Osteoblast (primary cell): Measurements from ENCODE around the gene FGF3. TPM values are rescaled to one million over a fixed set of nuclear protein-coding genes. Genes with fewer than 3 reads are reported as not detected.
A peak's percentile ranks its signal among the peaks of the same experiment; 100 is the strongest.

Experiments
- DNase-seq: peaks from one replicate; pipeline ENCODE4 v3.0.0; 2011; ENCODE audit warnings: low spot score, mixed read lengths; ENCODE audit not compliant: insufficient read length; ENCODE audit errors: missing footprints
- H2AFZ ChIP-seq: 2 replicates; pipeline ENCODE4 v1.6.0; 2011; ENCODE audit warnings: mild to moderate bottlenecking, low read length
- H3K27ac ChIP-seq: 2 replicates; pipeline ENCODE4 v1.5.1; 2011; ENCODE audit warnings: mild to moderate bottlenecking, low read depth, low read length, moderate library complexity
- H3K27me3 ChIP-seq: 2 replicates; pipeline ENCODE4 v1.6.0; 2012; ENCODE audit warnings: mild to moderate bottlenecking, control low read depth, inconsistent platforms, low read length, moderate library complexity; ENCODE audit not compliant: insufficient read depth
- H3K36me3 ChIP-seq: 2 replicates; pipeline ENCODE4 v1.5.1; 2011; ENCODE audit warnings: mild to moderate bottlenecking, low read length, control low read depth, moderate library complexity; ENCODE audit not compliant: insufficient read depth
- H3K4me1 ChIP-seq: 2 replicates; pipeline ENCODE4 v1.5.1; 2011; ENCODE audit warnings: mild to moderate bottlenecking, low read length, control low read depth, moderate library complexity; ENCODE audit not compliant: insufficient read depth
- H3K4me2 ChIP-seq: 2 replicates; pipeline ENCODE4 v1.6.0; 2011; ENCODE audit warnings: mild to moderate bottlenecking, low read length; ENCODE audit not compliant: insufficient read depth
- H3K4me3 ChIP-seq: fragments of 200-600 bp; sonication (generic); 3 replicates; pipeline ENCODE4 v1.5.1; 2012; ENCODE audit warnings: mild to moderate bottlenecking, low read length, inconsistent platforms; ENCODE audit not compliant: insufficient read depth
- H3K79me2 ChIP-seq: 2 replicates; pipeline ENCODE4 v1.6.0; 2012; ENCODE audit warnings: mild to moderate bottlenecking, low read length, control low read depth, inconsistent platforms; ENCODE audit not compliant: insufficient read depth
- H3K9me3 ChIP-seq: 2 replicates; pipeline ENCODE4 v1.5.1; 2011; ENCODE audit warnings: low read depth, low read length, control low read depth
- H4K20me1 ChIP-seq: 2 replicates; pipeline ENCODE4 v1.6.0; 2012; ENCODE audit warnings: mild to moderate bottlenecking, low read length, control low read depth; ENCODE audit not compliant: insufficient read depth
- total RNA-seq: library from RNA; depleted of rRNA; stranded (reverse); fragments of >200 nt; gene quantifications from 2 replicates; pipeline ENCODE4 v1.2.3, GENCODE V29; 2012
- TF ChIP-seq, protein P1 (sequence below): IDR thresholded peaks from 2 replicates; pipeline ENCODE4 v1.5.1; 2011; ENCODE audit warnings: mild to moderate bottlenecking, low read depth, low read length, moderate library complexity; ENCODE audit errors: extremely low read depth

The FGF3 gene
- total RNA-seq, 1 donor, result not detected

DNA sequence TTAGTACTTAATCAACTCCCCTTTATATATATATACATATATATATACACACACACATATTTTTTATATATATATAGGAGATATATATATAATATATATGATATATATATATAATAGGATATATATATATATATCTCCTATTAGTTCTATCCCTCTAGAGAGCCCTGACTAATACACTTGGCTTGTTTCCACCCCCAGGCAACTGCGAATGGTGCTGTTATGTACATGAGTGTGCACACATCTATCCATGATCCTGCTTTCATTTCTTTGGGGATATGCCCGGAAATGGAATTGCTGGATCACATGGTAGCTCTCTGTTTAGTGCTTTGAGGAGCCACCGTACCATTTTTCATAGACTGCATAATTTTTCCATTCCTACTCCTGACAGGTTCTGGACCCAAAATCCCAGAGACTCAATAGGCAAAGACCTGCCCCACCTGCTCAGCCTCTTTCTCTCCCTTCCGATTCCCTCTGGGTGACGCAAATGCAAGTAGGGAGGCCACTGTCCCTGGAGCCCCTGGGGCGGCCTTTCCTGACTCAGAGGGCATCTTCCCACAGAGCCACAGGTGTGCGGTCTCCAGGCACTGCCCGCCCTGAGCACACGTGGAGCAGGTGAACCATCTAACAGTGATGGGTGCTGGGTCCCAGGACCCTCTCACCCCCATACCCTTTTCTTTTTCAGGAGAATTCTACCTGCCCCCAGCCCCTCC, 12.0 kb downstream of the FGF3 start:
- no peaks in the 10 kb centered on the region for H3K36me3 ChIP-seq
- no peak overlapping the region for H3K4me2 ChIP-seq
- peak; percentile 58 for DNase-seq
- no peak overlapping the region for H3K27ac ChIP-seq
- TF ChIP-seq, protein P1, sequence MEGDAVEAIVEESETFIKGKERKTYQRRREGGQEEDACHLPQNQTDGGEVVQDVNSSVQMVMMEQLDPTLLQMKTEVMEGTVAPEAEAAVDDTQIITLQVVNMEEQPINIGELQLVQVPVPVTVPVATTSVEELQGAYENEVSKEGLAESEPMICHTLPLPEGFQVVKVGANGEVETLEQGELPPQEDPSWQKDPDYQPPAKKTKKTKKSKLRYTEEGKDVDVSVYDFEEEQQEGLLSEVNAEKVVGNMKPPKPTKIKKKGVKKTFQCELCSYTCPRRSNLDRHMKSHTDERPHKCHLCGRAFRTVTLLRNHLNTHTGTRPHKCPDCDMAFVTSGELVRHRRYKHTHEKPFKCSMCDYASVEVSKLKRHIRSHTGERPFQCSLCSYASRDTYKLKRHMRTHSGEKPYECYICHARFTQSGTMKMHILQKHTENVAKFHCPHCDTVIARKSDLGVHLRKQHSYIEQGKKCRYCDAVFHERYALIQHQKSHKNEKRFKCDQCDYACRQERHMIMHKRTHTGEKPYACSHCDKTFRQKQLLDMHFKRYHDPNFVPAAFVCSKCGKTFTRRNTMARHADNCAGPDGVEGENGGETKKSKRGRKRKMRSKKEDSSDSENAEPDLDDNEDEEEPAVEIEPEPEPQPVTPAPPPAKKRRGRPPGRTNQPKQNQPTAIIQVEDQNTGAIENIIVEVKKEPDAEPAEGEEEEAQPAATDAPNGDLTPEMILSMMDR, result no peak
- H3K79me2 ChIP-seq, result no peaks in the 10 kb centered on the region
- no peaks in the 10 kb centered on the region for H3K9me3 ChIP-seq
- H2AFZ ChIP-seq, result no peak overlapping the region
- H3K4me1 ChIP-seq, result no peaks in the 10 kb centered on the region
- peaks cover 20% of the 10 kb centered on the region for H3K27me3 ChIP-seq
- H3K4me3 ChIP-seq, result no peak overlapping the region
- H4K20me1 ChIP-seq, result no peaks in the 10 kb centered on the region

DNA sequence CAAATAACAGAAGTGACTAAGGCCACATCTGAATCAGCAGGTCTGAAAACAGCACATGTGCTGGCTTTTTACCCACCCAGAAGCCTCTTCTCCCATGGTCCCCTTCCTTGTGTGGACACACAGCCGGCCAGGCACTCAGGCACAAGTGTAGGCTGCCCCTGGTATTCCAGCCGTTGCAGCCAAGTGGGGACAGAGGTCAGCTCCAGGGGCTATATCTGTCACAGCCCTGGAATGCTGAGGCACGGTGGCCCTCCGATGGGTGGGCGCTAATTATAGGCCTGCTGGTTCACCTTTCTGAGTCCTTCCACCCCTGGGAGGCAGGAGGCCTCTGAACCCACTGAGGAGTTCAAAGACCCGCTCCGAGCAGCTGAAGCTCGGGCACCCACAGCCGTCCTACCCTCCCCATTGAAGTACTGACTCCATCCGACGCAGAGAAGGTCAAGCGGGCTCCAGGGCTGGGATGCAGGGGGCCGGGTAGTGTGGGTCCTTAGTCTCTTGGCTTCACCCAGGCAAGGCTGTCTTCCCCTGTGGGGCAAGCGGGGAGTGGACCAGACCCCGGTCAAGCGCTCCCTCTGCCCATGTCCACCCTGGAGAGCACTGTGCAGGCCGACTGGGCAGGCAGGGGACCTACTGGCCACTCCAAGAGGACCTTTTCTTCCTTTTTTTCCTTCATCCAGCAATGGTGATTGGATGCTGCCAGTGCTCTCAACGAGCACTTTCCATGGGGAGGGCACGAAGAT, 14.3 kb downstream of the FGF3 start:
- H3K27me3 ChIP-seq, result peaks cover 18% of the 10 kb centered on the region
- no peaks in the 10 kb centered on the region for H3K36me3 ChIP-seq
- TF ChIP-seq, protein P1, result no peak
- no peaks in the 10 kb centered on the region for H4K20me1 ChIP-seq
- H3K27ac ChIP-seq, result no peak overlapping the region
- H3K4me2 ChIP-seq, result no peak overlapping the region
- H3K4me1 ChIP-seq, result no peaks in the 10 kb centered on the region
- no peak overlapping the region for H3K4me3 ChIP-seq
- no peaks in the 10 kb centered on the region for H3K79me2 ChIP-seq
- H2AFZ ChIP-seq, result no peak overlapping the region
- no peaks in the 10 kb centered on the region for H3K9me3 ChIP-seq
- DNase-seq, result peak; percentile 64

DNA sequence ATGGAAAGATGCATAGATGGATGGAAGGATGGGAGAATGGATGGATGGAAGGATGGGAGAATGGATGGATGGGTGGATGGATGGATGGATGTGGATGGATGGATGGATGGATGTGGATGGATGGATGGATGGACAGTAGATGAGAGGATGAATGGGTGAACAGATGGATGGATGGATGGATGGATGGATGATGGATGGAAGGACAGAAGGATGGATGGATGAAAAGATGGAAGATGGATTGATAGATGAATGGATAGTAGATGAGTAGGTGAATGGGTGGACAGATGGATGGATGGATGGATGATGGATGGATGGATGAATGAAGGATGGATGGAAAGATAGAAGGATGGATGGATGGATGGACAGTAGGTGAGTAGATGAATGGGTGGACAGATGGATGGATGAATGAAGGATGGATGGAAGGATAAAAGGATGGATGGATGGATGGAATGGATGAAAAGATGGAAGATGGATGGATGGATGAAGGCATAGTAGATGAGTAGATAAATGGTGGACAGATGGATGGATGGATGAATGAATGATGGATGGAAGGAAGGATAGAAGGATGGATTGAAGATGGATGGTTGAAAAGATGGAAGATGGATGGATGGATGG, 15.5 kb downstream of the FGF3 start:
- no peak overlapping the region for H2AFZ ChIP-seq
- no peak overlapping the region for H3K4me2 ChIP-seq
- H3K4me1 ChIP-seq, result no peaks in the 10 kb centered on the region
- no peaks in the 10 kb centered on the region for H4K20me1 ChIP-seq
- H3K9me3 ChIP-seq, result no peaks in the 10 kb centered on the region
- TF ChIP-seq, protein P1, result no peak
- no peaks in the 10 kb centered on the region for H3K36me3 ChIP-seq
- no peak overlapping the region for H3K4me3 ChIP-seq
- H3K27me3 ChIP-seq, result peaks cover 12% of the 10 kb centered on the region
- DNase-seq, result no peak
- no peak overlapping the region for H3K27ac ChIP-seq
- no peaks in the 10 kb centered on the region for H3K79me2 ChIP-seq

DNA sequence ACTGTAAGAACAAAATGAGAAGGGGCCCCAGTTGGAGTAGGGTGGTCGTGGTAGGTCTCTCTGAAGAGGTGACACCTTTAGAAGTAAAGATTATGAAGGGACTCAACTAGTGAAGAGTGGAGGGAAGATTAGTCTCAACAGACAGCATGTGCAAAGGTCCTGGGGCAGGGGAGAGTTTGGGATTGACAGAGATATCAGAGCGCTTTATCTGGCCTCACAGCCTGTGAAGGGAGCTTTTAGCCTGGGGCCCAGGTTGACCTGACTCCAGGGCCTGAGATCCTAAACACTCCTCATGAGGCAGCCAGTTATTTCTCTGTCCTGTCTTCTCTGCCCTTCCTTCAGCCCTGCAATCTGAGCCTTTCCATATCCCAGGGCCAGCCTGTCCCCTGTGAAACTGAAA, 16.2 kb downstream of the FGF3 start:
- H3K4me2 ChIP-seq, result no peak overlapping the region
- no peak overlapping the region for H2AFZ ChIP-seq
- TF ChIP-seq, protein P1, result no peak
- no peaks in the 10 kb centered on the region for H3K4me1 ChIP-seq
- DNase-seq, result peak; percentile 57
- H3K9me3 ChIP-seq, result no peaks in the 10 kb centered on the region
- no peaks in the 10 kb centered on the region for H4K20me1 ChIP-seq
- H3K27ac ChIP-seq, result no peak overlapping the region
- no peaks in the 10 kb centered on the region for H3K79me2 ChIP-seq
- peaks cover 6% of the 10 kb centered on the region for H3K27me3 ChIP-seq
- no peak overlapping the region for H3K4me3 ChIP-seq
- no peaks in the 10 kb centered on the region for H3K36me3 ChIP-seq
